Measurements from ENCODE around the gene PACRG.

The PACRG gene

GRCh38 chr6:162862462-162862861 is 134.7 kb downstream of the PACRG start:
- no peak for DNase-seq (ENCODE audit: low read depth in 2 of 3, low spot score in 1 of 3)

GRCh38 chr6:162862941-162863340 is 135.2 kb downstream of the PACRG start:
- DNase-seq (ENCODE audit: low read depth in 2 of 3, low spot score in 1 of 3) = no peak

GRCh38 chr6:162863821-162864220 is 136.0 kb downstream of the PACRG start:
- no peak for DNase-seq (ENCODE audit: low read depth in 2 of 3, low spot score in 1 of 3)

- DNase-seq (ENCODE audit: low read depth in 2 of 3, low spot score in 1 of 3) = no peak
Observed at GRCh38 chr6:162864911-162865310, 137.1 kb downstream of the PACRG start.

- no peak for DNase-seq (ENCODE audit: low read depth in 2 of 3, low spot score in 1 of 3)
Observed at GRCh38 chr6:162866656-162867055, 138.9 kb downstream of the PACRG start.

- no peak for DNase-seq (ENCODE audit: low read depth in 2 of 3, low spot score in 1 of 3)
Observed at GRCh38 chr6:162868397-162868796, 140.6 kb downstream of the PACRG start.

GRCh38 chr6:162871966-162872365 is 144.2 kb downstream of the PACRG start:
- DNase-seq (ENCODE audit: low read depth in 2 of 3, low spot score in 1 of 3) = no peak

GRCh38 chr6:162873537-162873936 is 145.8 kb downstream of the PACRG start:
- no peak for DNase-seq (ENCODE audit: low read depth in 2 of 3, low spot score in 1 of 3)

GRCh38 chr6:162875070-162875469 is 147.3 kb downstream of the PACRG start:
- no peak for DNase-seq (ENCODE audit: low read depth in 2 of 3, low spot score in 1 of 3)

GRCh38 chr6:162882801-162883481 is 155.2 kb downstream of the PACRG start:
- no peak for DNase-seq (ENCODE audit: low read depth in 2 of 3, low spot score in 1 of 3)

- DNase-seq (ENCODE audit: low read depth in 2 of 3, low spot score in 1 of 3) = no peak
Observed at GRCh38 chr6:162887981-162888689, 160.4 kb downstream of the PACRG start.

GRCh38 chr6:162889303-162889702 is 161.5 kb downstream of the PACRG start:
- no peak for DNase-seq (ENCODE audit: low read depth in 2 of 3, low spot score in 1 of 3)

GRCh38 chr6:162898011-162898410 is 170.2 kb downstream of the PACRG start:
- no peak for DNase-seq (ENCODE audit: low read depth in 2 of 3, low spot score in 1 of 3)

- DNase-seq (ENCODE audit: low read depth in 2 of 3, low spot score in 1 of 3) = no peak
Observed at GRCh38 chr6:162899148-162899547, 171.4 kb downstream of the PACRG start.

- no peak for DNase-seq (ENCODE audit: low read depth in 2 of 3, low spot score in 1 of 3)
Observed at GRCh38 chr6:162900503-162900902, 172.7 kb downstream of the PACRG start.

GRCh38 chr6:162904069-162904663 is 176.4 kb downstream of the PACRG start:
- DNase-seq (ENCODE audit: low read depth in 2 of 3, low spot score in 1 of 3) = no peak

GRCh38 chr6:162906479-162906878 is 178.7 kb downstream of the PACRG start:
- DNase-seq (ENCODE audit: low read depth in 2 of 3, low spot score in 1 of 3) = no peak

GRCh38 chr6:162907876-162908481 is 180.2 kb downstream of the PACRG start:
- DNase-seq (ENCODE audit: low read depth in 2 of 3, low spot score in 1 of 3) = no peak

GRCh38 chr6:162913206-162913605 is 185.4 kb downstream of the PACRG start:
- DNase-seq (ENCODE audit: low read depth in 2 of 3, low spot score in 1 of 3) = no peak

GRCh38 chr6:162917506-162917905 is 189.7 kb downstream of the PACRG start:
- DNase-seq (ENCODE audit: low read depth in 2 of 3, low spot score in 1 of 3) = no peak

- DNase-seq (ENCODE audit: low read depth in 2 of 3, low spot score in 1 of 3) = no peak
Observed at GRCh38 chr6:162921062-162921461, 193.3 kb downstream of the PACRG start.

- no peak for DNase-seq (ENCODE audit: low read depth in 2 of 3, low spot score in 1 of 3)
Observed at GRCh38 chr6:162921510-162922040, 193.8 kb downstream of the PACRG start.
